NT2/D1 (cell line): ENCODE data around the gene LARGE1.

Experiments used
- DNase-seq: peaks from one replicate; pipeline ENCODE4 v3.0.0-alpha.2; 2011; ENCODE audit warnings: low read depth, low spot score
- H3K27me3 ChIP-seq: 2 replicates; pipeline ENCODE4 v1.6.0; 2011; ENCODE audit warnings: mild to moderate bottlenecking; ENCODE audit not compliant: insufficient read length, insufficient read depth
- H3K36me3 ChIP-seq: 2 replicates; pipeline ENCODE4 v1.6.1; 2011; ENCODE audit warnings: mild to moderate bottlenecking, low read length, mixed read lengths; ENCODE audit not compliant: insufficient read depth, insufficient read length
- H3K4me1 ChIP-seq: 2 replicates; pipeline ENCODE4 v1.5.1; 2011; ENCODE audit not compliant: insufficient read depth, insufficient read length
- H3K4me3 ChIP-seq: 2 replicates; pipeline ENCODE4 v1.5.1; 2011; ENCODE audit warnings: low read depth; ENCODE audit not compliant: insufficient read length
- H3K9ac ChIP-seq: 2 replicates; pipeline ENCODE4 v1.6.0; 2011; ENCODE audit warnings: low read depth; ENCODE audit not compliant: insufficient read length
- H3K9me3 ChIP-seq: 2 replicates; pipeline ENCODE4 v1.5.1; 2011; ENCODE audit warnings: mild to moderate bottlenecking, low read length; ENCODE audit not compliant: insufficient read depth
- SUZ12 ChIP-seq: IDR thresholded peaks from 2 replicates; pipeline ENCODE4 v1.6.1; 2011; ENCODE audit not compliant: insufficient read length, insufficient read depth; ENCODE audit errors: extremely low read depth
- YY1 ChIP-seq: IDR thresholded peaks from 2 replicates; pipeline ENCODE4 v1.6.1; 2011; ENCODE audit not compliant: insufficient read length, insufficient read depth
- ZNF274 ChIP-seq: IDR thresholded peaks from 2 replicates; pipeline ENCODE4 v1.6.1; 2011; ENCODE audit warnings: mild to moderate bottlenecking, low read depth, low read length

LARGE1 gene

GRCh38 chr22:33598821-33599220 is 321.5 kb downstream of the LARGE1 start:
- no peaks in the 10 kb centered on the region for H3K9me3 ChIP-seq
- H3K36me3 ChIP-seq = peaks cover 3% of the 10 kb centered on the region
- no peaks in the 10 kb centered on the region for H3K4me1 ChIP-seq
- H3K9ac ChIP-seq = no peak overlapping the region
- no peak overlapping the region for H3K4me3 ChIP-seq
- DNase-seq = no peak
- H3K27me3 ChIP-seq = peaks cover 3% of the 10 kb centered on the region
- TF ChIP-seq SUZ12 (no peak), ZNF274 (no peak), YY1 (no peak)

GRCh38 chr22:33597274-33597985 is 322.8 kb downstream of the LARGE1 start:
- no peak for DNase-seq
- no peaks in the 10 kb centered on the region for H3K9me3 ChIP-seq
- no peak overlapping the region for H3K4me3 ChIP-seq
- no peak overlapping the region for H3K9ac ChIP-seq
- H3K36me3 ChIP-seq = no peaks in the 10 kb centered on the region
- TF ChIP-seq YY1 (no peak), ZNF274 (no peak)
- H3K27me3 ChIP-seq = peaks cover 3% of the 10 kb centered on the region
- no peaks in the 10 kb centered on the region for H3K4me1 ChIP-seq

DNA sequence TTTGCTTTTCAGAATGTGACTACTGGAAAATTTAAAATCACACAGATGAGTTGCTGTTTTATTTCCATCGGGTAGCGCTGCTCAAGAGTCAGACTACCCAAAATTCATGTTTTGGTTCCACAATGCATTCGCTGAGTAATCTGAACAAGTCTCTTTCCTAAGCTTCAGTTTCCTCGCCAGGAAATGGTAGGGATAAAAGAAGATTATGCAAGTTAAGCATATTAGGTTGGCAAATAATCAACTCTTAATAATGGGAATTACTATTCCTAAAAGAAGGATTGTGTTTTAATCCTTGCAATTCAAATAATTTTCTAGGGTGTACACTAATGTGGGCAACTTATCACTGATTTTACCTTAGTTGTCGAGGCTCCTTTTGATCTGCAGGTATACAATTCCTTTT is 326.5 kb downstream of the LARGE1 start:
- Histone ChIP-seq H3K9ac (no peak overlapping the region), H3K27me3 (peaks cover 3% of the 10 kb centered on the region), H3K36me3 (no peaks in the 10 kb centered on the region), H3K4me3 (no peak overlapping the region), H3K4me1 (no peaks in the 10 kb centered on the region), H3K9me3 (no peaks in the 10 kb centered on the region)
- no peak for DNase-seq
- TF ChIP-seq ZNF274 (no peak), SUZ12 (no peak), YY1 (no peak)

DNA sequence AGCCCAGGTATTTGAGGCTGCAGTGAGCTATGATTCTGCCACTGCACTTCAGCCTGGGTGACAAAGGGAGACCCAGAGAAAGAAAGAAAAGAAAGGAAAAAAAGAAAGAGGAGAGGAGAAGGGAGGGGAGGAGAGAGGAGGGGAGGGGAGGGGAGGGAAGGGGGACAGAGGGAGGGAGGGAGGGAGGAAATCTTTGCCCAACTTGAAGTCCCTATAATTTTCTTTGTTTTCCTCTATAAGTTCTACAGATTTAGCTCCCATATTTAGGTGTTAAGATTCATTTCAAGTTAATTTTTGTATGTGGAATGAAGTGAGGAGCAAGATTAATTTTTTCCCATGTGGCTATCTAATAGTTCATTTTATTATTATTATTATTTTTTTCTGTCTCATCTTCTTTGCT is 328.3 kb downstream of the LARGE1 start:
- H3K4me1 ChIP-seq = no peaks in the 10 kb centered on the region
- DNase-seq = no peak
- no peaks in the 10 kb centered on the region for H3K9me3 ChIP-seq
- TF ChIP-seq YY1 (no peak), ZNF274 (no peak)
- no peaks in the 10 kb centered on the region for H3K36me3 ChIP-seq
- H3K9ac ChIP-seq = no peak overlapping the region
- peaks cover 3% of the 10 kb centered on the region for H3K27me3 ChIP-seq
- no peak overlapping the region for H3K4me3 ChIP-seq

DNA sequence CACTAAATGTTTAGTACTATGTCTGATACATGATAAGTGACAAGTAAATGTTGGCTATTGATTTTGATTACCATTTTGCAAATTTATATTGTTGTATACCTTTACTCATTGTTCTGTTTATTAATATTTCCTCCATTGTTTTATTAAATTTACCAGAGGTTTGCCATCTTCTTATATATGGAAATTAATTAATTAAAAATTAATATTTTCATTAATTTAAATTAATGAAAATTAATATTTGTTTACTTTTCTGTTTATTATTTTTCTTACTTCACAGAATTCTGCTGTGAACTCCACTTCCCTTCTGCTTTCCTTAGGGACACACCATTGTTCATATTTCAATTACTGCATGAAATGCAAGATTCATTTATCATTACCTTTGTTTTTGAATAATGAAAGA is 331.0 kb downstream of the LARGE1 start:
- no peaks in the 10 kb centered on the region for H3K9me3 ChIP-seq
- no peaks in the 10 kb centered on the region for H3K4me1 ChIP-seq
- no peak overlapping the region for H3K4me3 ChIP-seq
- no peak for DNase-seq
- TF ChIP-seq ZNF274 (no peak), SUZ12 (no peak), YY1 (no peak)
- H3K36me3 ChIP-seq = no peaks in the 10 kb centered on the region
- no peaks in the 10 kb centered on the region for H3K27me3 ChIP-seq
- no peak overlapping the region for H3K9ac ChIP-seq

DNA sequence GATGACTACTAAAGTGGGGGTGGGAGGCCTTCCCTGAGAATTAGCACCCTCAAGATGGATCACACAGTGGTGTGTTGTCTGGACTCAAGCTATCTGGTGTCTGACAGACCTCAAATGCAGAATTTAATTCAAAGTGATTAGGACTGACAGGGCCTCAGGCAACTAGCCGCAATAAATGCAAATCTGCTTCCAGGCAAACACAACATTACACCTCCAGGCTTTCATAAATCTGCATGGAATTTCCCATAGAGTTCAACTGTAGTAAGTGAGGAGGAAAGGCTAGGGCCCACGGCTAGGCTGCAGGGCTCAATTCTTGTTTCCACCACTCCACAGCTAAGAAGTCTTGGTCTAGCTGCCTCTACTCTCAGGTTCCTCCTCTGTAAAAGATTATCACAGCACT is 331.4 kb downstream of the LARGE1 start:
- H3K9ac ChIP-seq = no peak overlapping the region
- TF ChIP-seq YY1 (no peak), SUZ12 (no peak), ZNF274 (no peak)

GRCh38 chr22:33584152-33584551 is 336.1 kb downstream of the LARGE1 start:
- Histone ChIP-seq H3K4me3 (no peak overlapping the region), H3K27me3 (no peaks in the 10 kb centered on the region), H3K36me3 (no peaks in the 10 kb centered on the region), H3K9ac (no peak overlapping the region), H3K9me3 (no peaks in the 10 kb centered on the region), H3K4me1 (no peaks in the 10 kb centered on the region)
- DNase-seq = no peak
- TF ChIP-seq ZNF274 = no peak
- TF ChIP-seq SUZ12 = no peak
- no peak for TF ChIP-seq YY1

More for the DNA sequence above, 331.4 kb downstream of the LARGE1 start:
- DNase-seq = no peak
- no peaks in the 10 kb centered on the region for H3K27me3 ChIP-seq
- no peaks in the 10 kb centered on the region for H3K9me3 ChIP-seq
- H3K4me3 ChIP-seq = no peak overlapping the region
- no peaks in the 10 kb centered on the region for H3K4me1 ChIP-seq
- H3K36me3 ChIP-seq = no peaks in the 10 kb centered on the region
